HT-29 (cell line): ENCODE data around the gene BICRAL. TPM values are rescaled to one million over a fixed set of nuclear protein-coding genes. Genes with fewer than 3 reads are reported as not detected.
"Not testable (repeated sequence)": the region's sequence is repeated elsewhere in the genome, so short reads cannot be mapped to it uniquely, and the experiment has no call there.

Experiments
- DNase-seq: peaks from one replicate; pipeline ENCODE4 v3.0.0-alpha.2; 2015; ENCODE audit warnings: low spot score
- total RNA-seq: library from RNA; depleted of rRNA; stranded (reverse); fragments of >200 nt; shearing (Covaris generic); gene quantifications from 2 replicates; pipeline ENCODE4 v1.2.3, GENCODE V29; 2014; rRNA removed

Gene BICRAL
- total RNA-seq, 1 experiment from 2014 or later, result 3.6 TPM

GRCh38 chr6:42896178-42896719, 114.4 kb downstream of the BICRAL start:
- no peak for DNase-seq

- DNase-seq, result peak; percentile 88
Measured at GRCh38 chr6:42898891-42899361, 117.1 kb downstream of the BICRAL start.

GRCh38 chr6:42899871-42900270, 118.0 kb downstream of the BICRAL start:
- DNase-seq, result no peak

GRCh38 chr6:42901538-42901957, 119.7 kb downstream of the BICRAL start:
- DNase-seq, result peak; percentile 94

GRCh38 chr6:42902429-42903263, 120.8 kb downstream of the BICRAL start:
- DNase-seq, result not testable (repeated sequence)

- DNase-seq, result no peak
Measured at GRCh38 chr6:42904467-42904866, 122.6 kb downstream of the BICRAL start.

GRCh38 chr6:42907336-42907735, 125.5 kb downstream of the BICRAL start:
- no peak for DNase-seq

- DNase-seq, result no peak
Measured at GRCh38 chr6:42909835-42910234, 128.0 kb downstream of the BICRAL start.

- DNase-seq, result no peak
Measured at GRCh38 chr6:42911171-42912021, 129.5 kb downstream of the BICRAL start.

- no peak for DNase-seq
Measured at GRCh38 chr6:42914546-42914945, 132.7 kb downstream of the BICRAL start.

- no peak for DNase-seq
Measured at GRCh38 chr6:42915732-42916131, 133.9 kb downstream of the BICRAL start, which contains the start of gene PTCRA. PTCRA (plus strand) TSS chr6:42916053; CDS start chr6:42916070, 17 bp downstream.

- DNase-seq, result no peak
Measured at GRCh38 chr6:42916288-42916687, 134.4 kb downstream of the BICRAL start.

Other genes with a start within 250 kb of the BICRAL start
- 6.8 and 7.5 TPM in 2 replicates for gene UBR2, start 218.0 kb upstream of the BICRAL start, total RNA-seq
- not detected in 2 replicates for gene PRPH2, start 59.5 kb upstream of the BICRAL start, total RNA-seq
- gene TBCC, start 35.9 kb upstream of the BICRAL start, total RNA-seq, result 34.5 and 38.7 TPM in 2 replicates
- 63.6 and 67.1 TPM in 2 replicates for gene RPL7L1, start 97.6 kb downstream of the BICRAL start, total RNA-seq
- not detected in 2 replicates for gene PTCRA, start 134.0 kb downstream of the BICRAL start, total RNA-seq
- gene CNPY3, start 147.4 kb downstream of the BICRAL start, total RNA-seq, result 50.2 and 54.5 TPM in 2 replicates
- gene GNMT, start 178.7 kb downstream of the BICRAL start, total RNA-seq, result not detected in 2 replicates
- gene PEX6, start 197.1 kb downstream of the BICRAL start, total RNA-seq, result 40.9 and 50.5 TPM in 2 replicates
- 48.1 and 53.4 TPM in 2 replicates for gene PPP2R5D, start 202.5 kb downstream of the BICRAL start, total RNA-seq
- 91.0 and 91.3 TPM in 2 replicates for gene MEA1, start 231.9 kb downstream of the BICRAL start, total RNA-seq
- gene KLHDC3, start 232.2 kb downstream of the BICRAL start, total RNA-seq, result 120 and 126 TPM in 2 replicates
- gene RRP36, start 239.6 kb downstream of the BICRAL start, total RNA-seq, result 76.7 and 82.0 TPM in 2 replicates